Measurements from ENCODE around the gene RUSF1. TPM values are rescaled to one million over a fixed set of nuclear protein-coding genes. Genes with fewer than 3 reads are reported as not detected.
"Not testable (repeated sequence)": the region's sequence is repeated elsewhere in the genome, so short reads cannot be mapped to it uniquely, and the experiment has no call there.

The RUSF1 gene
- polyA plus RNA-seq, 3 donors = 10.3 to 45.1 (median 11.8) TPM

GRCh38 chr16:31525113-31525512 lies 16.9 kb upstream of the RUSF1 start:
- H3K4me3 ChIP-seq (replicated peaks in 1 of 3; ENCODE audit: low read depth in 2 of 3, low read length in 3 of 3) = no peak overlapping the region
- H3K9ac ChIP-seq (ENCODE audit: insufficient read depth, low read length, poor library complexity, severe bottlenecking) = no peak overlapping the region
- DNase-seq = no peak
- no peaks in the 10 kb centered on the region for H3K36me3 ChIP-seq (replicated peaks in 1 of 2; ENCODE audit: control insufficient read depth in 1 of 2, insufficient read depth in 2 of 2, low read length in 2 of 2)
- 80% methylated on average over 2 of the region's 3 CpGs for WGBS (ENCODE audit: insufficient coverage)
- H4K20me1 ChIP-seq (ENCODE audit: insufficient read depth, low read length) = no peaks in the 10 kb centered on the region
- peaks cover 14 to 24% of the 10 kb centered on the region in 2 donors for H3K27me3 ChIP-seq (ENCODE audit: control insufficient read depth in 2 of 2, insufficient read depth in 2 of 2, low read length in 2 of 2)
- H3K9me3 ChIP-seq (replicated peaks in 1 of 2; ENCODE audit: control insufficient read depth in 1 of 2, insufficient read depth in 1 of 2, low read length in 2 of 2) = no peaks in the 10 kb centered on the region
- intact Hi-C loops (cut with micrococcal nuclease) = no loop called here
- Mint-ChIP-seq H3K27me3 (ENCODE audit: low read depth in 3 of 3) (peaks cover 24 to 25% (median 25%) of the 10 kb centered on the region in 3 donors), H3K4me3 (no peak overlapping the region), H3K36me3 (no peaks in the 10 kb centered on the region), H3K4me1 (peaks cover 6% of the 10 kb centered on the region), H3K9me3 (peaks cover 0 to 16% (median 0%) of the 10 kb centered on the region in 7 donors), H3K27ac (no peak overlapping the region)
- no peak overlapping the region for H2AFZ ChIP-seq (ENCODE audit: insufficient read depth, low read depth, low read length, poor library complexity, severe bottlenecking)
- no peak overlapping the region for H3K27ac ChIP-seq (ENCODE audit: low read depth in 1 of 2, low read length in 2 of 2)
- H3K79me2 ChIP-seq (ENCODE audit: insufficient read depth, low read length) = no peaks in the 10 kb centered on the region
- H3K4me1 ChIP-seq (ENCODE audit: control insufficient read depth in 1 of 2, insufficient read depth in 2 of 2, low read length in 2 of 2) = no peaks in the 10 kb centered on the region
- no peak for TF ChIP-seq CTCF (IDR thresholded peaks at IDR 0.05)
- H3K4me2 ChIP-seq (replicated peaks; ENCODE audit: extremely low read depth, low read length, poor library complexity, severe bottlenecking) = no peak overlapping the region

DNA sequence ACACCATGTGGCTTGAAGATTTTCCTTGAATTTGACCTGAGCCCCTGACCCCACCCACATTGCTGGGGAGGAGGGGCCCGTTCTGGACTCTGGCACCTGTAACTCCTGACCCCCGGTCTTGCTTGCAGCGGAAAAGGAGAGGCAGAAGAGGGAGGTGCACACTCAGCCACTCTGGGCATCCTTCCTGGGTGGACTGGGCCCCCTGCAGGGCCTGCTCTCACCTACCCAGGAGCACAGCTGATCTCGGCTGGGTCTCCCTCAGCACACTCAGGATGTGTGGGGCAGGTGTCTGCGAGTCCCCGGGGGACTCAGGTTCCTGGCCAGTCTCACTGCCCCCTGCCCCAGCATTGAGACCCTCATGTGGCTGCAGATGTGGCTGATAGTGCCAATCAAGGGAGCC lies 15.6 kb upstream of the RUSF1 start:
- H3K27ac ChIP-seq (ENCODE audit: low read depth in 1 of 2, low read length in 2 of 2); H3K9me3 ChIP-seq (replicated peaks in 1 of 2; ENCODE audit: control insufficient read depth in 1 of 2, insufficient read depth in 1 of 2, low read length in 2 of 2); H2AFZ ChIP-seq (ENCODE audit: insufficient read depth, low read depth, low read length, poor library complexity, severe bottlenecking); H3K4me1 ChIP-seq (ENCODE audit: control insufficient read depth in 1 of 2, insufficient read depth in 2 of 2, low read length in 2 of 2); H3K4me3 Mint-ChIP-seq; H3K36me3 ChIP-seq (replicated peaks in 1 of 2; ENCODE audit: control insufficient read depth in 1 of 2, insufficient read depth in 2 of 2, low read length in 2 of 2); DNase-seq; H3K4me3 ChIP-seq (replicated peaks in 1 of 3; ENCODE audit: low read depth in 2 of 3, low read length in 3 of 3); intact Hi-C loops (cut with micrococcal nuclease); H3K36me3 Mint-ChIP-seq; H3K27ac Mint-ChIP-seq; H3K9ac ChIP-seq (ENCODE audit: insufficient read depth, low read length, poor library complexity, severe bottlenecking); H3K4me1 Mint-ChIP-seq; H3K4me2 ChIP-seq (replicated peaks; ENCODE audit: extremely low read depth, low read length, poor library complexity, severe bottlenecking); H4K20me1 ChIP-seq (ENCODE audit: insufficient read depth, low read length); H3K79me2 ChIP-seq (ENCODE audit: insufficient read depth, low read length): not testable (repeated sequence)
- peaks cover 11 to 14% (median 12%) of the 10 kb centered on the region in 3 donors for H3K27me3 Mint-ChIP-seq (ENCODE audit: low read depth in 3 of 3)
- H3K27me3 ChIP-seq (ENCODE audit: control insufficient read depth in 2 of 2, insufficient read depth in 2 of 2, low read length in 2 of 2) = peaks cover 7 to 12% of the 10 kb centered on the region in 2 donors
- no CpG with 5 or more reads among the region's 6 CpGs for WGBS (ENCODE audit: insufficient coverage)
- H3K9me3 Mint-ChIP-seq = peaks cover 0 to 12% (median 0%) of the 10 kb centered on the region in 7 donors

Measured in CD14-positive monocyte (primary cell).